ENCODE results near the gene ZCCHC7.

Gene ZCCHC7

DNA sequence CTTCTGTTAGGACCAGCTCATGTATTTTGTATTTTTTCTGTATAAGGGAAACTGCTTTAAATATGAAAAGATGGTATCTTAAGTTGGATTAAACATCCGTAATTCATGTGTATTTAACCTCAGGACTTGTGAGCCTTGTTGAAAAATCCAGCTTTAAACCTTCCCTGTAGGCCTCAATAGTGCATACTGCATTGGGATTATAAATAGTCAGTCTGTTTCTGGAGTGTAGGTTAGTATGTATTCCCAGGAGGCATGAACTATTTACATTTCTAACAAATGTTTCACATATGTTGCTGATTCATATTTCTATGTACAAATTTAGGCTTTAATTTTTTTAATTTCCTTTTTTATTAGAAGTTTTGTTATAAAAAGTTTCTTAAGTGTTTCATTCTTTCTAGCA, 164.3 kb downstream of the ZCCHC7 start:
- Histone ChIP-seq H3K27ac (replicated peaks) (no peak overlapping the region), H3K4me3 (replicated peaks; ENCODE audit: insufficient read depth, low read length) (no peak overlapping the region), H3K27me3 (ENCODE audit: insufficient read depth, poor library complexity, severe bottlenecking) (no peaks in the 10 kb centered on the region)
- TF ChIP-seq, protein P1, sequence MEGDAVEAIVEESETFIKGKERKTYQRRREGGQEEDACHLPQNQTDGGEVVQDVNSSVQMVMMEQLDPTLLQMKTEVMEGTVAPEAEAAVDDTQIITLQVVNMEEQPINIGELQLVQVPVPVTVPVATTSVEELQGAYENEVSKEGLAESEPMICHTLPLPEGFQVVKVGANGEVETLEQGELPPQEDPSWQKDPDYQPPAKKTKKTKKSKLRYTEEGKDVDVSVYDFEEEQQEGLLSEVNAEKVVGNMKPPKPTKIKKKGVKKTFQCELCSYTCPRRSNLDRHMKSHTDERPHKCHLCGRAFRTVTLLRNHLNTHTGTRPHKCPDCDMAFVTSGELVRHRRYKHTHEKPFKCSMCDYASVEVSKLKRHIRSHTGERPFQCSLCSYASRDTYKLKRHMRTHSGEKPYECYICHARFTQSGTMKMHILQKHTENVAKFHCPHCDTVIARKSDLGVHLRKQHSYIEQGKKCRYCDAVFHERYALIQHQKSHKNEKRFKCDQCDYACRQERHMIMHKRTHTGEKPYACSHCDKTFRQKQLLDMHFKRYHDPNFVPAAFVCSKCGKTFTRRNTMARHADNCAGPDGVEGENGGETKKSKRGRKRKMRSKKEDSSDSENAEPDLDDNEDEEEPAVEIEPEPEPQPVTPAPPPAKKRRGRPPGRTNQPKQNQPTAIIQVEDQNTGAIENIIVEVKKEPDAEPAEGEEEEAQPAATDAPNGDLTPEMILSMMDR (IDR thresholded peaks at IDR 0.05; ENCODE audit: insufficient read depth, low read length), result no peak
- TF ChIP-seq SPI1 (IDR thresholded peaks at IDR 0.05; ENCODE audit: borderline replicate concordance, low read depth) (no peak), POLR2AphosphoS5 (IDR thresholded peaks at IDR 0.05; ENCODE audit: low read depth) (no peak), GABPA (IDR thresholded peaks at IDR 0.05; ENCODE audit: low read depth) (no peak)
- TF ChIP-seq, protein P2, sequence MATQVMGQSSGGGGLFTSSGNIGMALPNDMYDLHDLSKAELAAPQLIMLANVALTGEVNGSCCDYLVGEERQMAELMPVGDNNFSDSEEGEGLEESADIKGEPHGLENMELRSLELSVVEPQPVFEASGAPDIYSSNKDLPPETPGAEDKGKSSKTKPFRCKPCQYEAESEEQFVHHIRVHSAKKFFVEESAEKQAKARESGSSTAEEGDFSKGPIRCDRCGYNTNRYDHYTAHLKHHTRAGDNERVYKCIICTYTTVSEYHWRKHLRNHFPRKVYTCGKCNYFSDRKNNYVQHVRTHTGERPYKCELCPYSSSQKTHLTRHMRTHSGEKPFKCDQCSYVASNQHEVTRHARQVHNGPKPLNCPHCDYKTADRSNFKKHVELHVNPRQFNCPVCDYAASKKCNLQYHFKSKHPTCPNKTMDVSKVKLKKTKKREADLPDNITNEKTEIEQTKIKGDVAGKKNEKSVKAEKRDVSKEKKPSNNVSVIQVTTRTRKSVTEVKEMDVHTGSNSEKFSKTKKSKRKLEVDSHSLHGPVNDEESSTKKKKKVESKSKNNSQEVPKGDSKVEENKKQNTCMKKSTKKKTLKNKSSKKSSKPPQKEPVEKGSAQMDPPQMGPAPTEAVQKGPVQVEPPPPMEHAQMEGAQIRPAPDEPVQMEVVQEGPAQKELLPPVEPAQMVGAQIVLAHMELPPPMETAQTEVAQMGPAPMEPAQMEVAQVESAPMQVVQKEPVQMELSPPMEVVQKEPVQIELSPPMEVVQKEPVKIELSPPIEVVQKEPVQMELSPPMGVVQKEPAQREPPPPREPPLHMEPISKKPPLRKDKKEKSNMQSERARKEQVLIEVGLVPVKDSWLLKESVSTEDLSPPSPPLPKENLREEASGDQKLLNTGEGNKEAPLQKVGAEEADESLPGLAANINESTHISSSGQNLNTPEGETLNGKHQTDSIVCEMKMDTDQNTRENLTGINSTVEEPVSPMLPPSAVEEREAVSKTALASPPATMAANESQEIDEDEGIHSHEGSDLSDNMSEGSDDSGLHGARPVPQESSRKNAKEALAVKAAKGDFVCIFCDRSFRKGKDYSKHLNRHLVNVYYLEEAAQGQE (IDR thresholded peaks at IDR 0.05; ENCODE audit: insufficient replicate concordance, low read depth), result no peak
- DNase-seq (ENCODE audit: low read depth in 1 of 2, low spot score in 1 of 2), result no peak

DNA sequence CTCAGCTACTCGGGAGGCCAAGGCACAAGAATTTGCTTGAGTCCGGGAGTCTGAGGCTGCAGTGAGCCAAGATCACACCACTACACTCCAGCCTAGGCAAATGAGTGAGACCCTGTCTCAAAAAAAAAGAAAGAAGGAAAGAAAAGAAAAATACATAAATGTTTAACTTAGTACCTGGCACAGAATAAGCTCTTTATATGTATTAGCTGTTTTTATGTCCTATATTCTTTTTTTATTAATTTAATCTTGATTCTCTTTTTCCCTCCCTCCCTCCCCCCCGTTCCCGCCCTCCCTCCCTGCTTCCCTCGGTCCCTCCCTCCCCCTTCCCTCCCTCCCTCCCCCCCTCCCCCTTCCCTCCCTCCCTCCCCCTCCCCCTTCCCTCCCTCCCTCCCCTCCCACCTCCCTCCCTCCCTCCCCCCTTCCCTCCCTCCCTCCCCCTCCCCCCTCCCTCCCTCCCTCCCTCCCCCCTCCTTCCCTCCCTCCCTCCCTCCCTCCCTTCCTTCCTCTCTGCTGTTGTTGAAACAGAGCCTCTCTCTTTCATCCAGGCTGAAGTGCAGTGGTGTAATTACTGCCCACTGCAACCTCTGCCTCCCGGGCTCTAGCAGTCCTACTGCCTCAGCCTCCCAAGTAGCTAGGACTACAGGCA, 166.3 kb downstream of the ZCCHC7 start:
- TF ChIP-seq, protein P1 (IDR thresholded peaks at IDR 0.05; ENCODE audit: insufficient read depth, low read length), result no peak
- no peak for TF ChIP-seq GABPA (IDR thresholded peaks at IDR 0.05; ENCODE audit: low read depth)
- no peak for TF ChIP-seq POLR2AphosphoS5 (IDR thresholded peaks at IDR 0.05; ENCODE audit: low read depth)
- TF ChIP-seq, protein P2 (IDR thresholded peaks at IDR 0.05; ENCODE audit: insufficient replicate concordance, low read depth), result no peak
- TF ChIP-seq SPI1 (IDR thresholded peaks at IDR 0.05; ENCODE audit: borderline replicate concordance, low read depth), result no peak
- Histone ChIP-seq H3K4me3 (replicated peaks; ENCODE audit: insufficient read depth, low read length) (no peak overlapping the region), H3K27me3 (ENCODE audit: insufficient read depth, poor library complexity, severe bottlenecking) (no peaks in the 10 kb centered on the region), H3K27ac (replicated peaks) (no peak overlapping the region)
- no peak for DNase-seq (ENCODE audit: low read depth in 1 of 2, low spot score in 1 of 2)

DNA sequence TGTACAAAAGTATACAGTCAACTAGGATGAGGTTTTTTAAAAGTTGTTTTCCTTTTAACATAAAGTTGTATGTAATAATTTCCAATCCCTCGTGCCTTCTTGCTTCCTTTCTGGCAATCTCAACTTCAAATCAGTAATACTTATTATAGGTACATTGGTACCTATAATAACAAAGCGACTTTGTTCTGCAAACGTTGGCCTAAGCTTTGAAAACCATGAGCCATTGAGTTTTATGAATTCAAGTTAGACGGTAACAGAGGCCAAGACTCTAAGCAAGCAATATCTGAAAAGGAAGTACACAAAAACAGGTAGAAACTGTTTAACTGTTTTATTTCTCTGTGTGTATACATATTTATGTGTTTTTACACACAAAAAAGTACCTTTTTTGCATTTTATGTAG, 166.9 kb downstream of the ZCCHC7 start:
- no peaks in the 10 kb centered on the region for H3K27me3 ChIP-seq (ENCODE audit: insufficient read depth, poor library complexity, severe bottlenecking)
- H3K4me3 ChIP-seq (replicated peaks; ENCODE audit: insufficient read depth, low read length), result no peak overlapping the region
- no peak for DNase-seq (ENCODE audit: low read depth in 1 of 2, low spot score in 1 of 2)
- no peak overlapping the region for H3K27ac ChIP-seq (replicated peaks)
- TF ChIP-seq, protein P2 (IDR thresholded peaks at IDR 0.05; ENCODE audit: insufficient replicate concordance, low read depth), result no peak
- TF ChIP-seq POLR2AphosphoS5 (IDR thresholded peaks at IDR 0.05; ENCODE audit: low read depth), result no peak
- TF ChIP-seq, protein P1 (IDR thresholded peaks at IDR 0.05; ENCODE audit: insufficient read depth, low read length), result no peak
- TF ChIP-seq SPI1 (IDR thresholded peaks at IDR 0.05; ENCODE audit: borderline replicate concordance, low read depth), result no peak
- TF ChIP-seq GABPA (IDR thresholded peaks at IDR 0.05; ENCODE audit: low read depth), result no peak

Measured in HL-60 (cell line).